Astrocyte of the spinal cord (primary cell): ENCODE measurements around the gene RPL19.

Source experiments
- DNase-seq: peaks from one replicate; pipeline ENCODE4 v3.0.0; 2011; ENCODE audit warnings: low read depth, low spot score
- H3K4me3 ChIP-seq: 2 replicates; pipeline ENCODE4 v1.5.1; 2011; ENCODE audit warnings: low read depth, mild to moderate bottlenecking, low read length, moderate library complexity
- in situ Hi-C: cut with HindIII; loops from 2 replicates; pipeline ENCODE4 v1.10.0; 2017; ENCODE audit warnings: low sequenced_read_pairs
- TF ChIP-seq, protein P1 (sequence below): IDR thresholded peaks from 2 replicates; pipeline ENCODE4 v1.5.1; 2012; ENCODE audit warnings: low read depth, mild to moderate bottlenecking, low read length, inconsistent platforms

The RPL19 gene

DNA sequence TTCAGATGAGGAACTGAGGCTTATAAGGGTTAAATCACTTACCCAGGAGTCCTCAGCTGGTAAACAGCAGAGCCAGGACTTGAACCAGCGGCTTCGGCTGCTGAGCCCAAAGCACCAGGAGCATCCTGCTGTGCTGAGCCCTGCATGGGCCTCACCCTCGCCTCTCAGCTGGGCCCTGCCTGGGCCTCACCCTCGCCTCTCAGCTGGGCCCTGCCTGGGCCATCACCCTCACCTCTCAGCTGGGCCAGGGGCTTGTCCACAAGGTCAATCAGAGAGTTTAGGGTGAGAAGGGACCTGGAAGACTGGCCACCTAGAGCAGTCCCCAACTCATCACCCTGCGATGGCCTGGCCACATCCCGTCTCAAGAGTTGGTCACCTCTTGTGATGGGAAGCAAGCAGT lies 21.5 kb downstream of the RPL19 start:
- in situ Hi-C loops, result no loop called here
- TF ChIP-seq, protein P1, sequence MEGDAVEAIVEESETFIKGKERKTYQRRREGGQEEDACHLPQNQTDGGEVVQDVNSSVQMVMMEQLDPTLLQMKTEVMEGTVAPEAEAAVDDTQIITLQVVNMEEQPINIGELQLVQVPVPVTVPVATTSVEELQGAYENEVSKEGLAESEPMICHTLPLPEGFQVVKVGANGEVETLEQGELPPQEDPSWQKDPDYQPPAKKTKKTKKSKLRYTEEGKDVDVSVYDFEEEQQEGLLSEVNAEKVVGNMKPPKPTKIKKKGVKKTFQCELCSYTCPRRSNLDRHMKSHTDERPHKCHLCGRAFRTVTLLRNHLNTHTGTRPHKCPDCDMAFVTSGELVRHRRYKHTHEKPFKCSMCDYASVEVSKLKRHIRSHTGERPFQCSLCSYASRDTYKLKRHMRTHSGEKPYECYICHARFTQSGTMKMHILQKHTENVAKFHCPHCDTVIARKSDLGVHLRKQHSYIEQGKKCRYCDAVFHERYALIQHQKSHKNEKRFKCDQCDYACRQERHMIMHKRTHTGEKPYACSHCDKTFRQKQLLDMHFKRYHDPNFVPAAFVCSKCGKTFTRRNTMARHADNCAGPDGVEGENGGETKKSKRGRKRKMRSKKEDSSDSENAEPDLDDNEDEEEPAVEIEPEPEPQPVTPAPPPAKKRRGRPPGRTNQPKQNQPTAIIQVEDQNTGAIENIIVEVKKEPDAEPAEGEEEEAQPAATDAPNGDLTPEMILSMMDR, result no peak
- H3K4me3 ChIP-seq, result no peak overlapping the region
- DNase-seq, result no peak

DNA sequence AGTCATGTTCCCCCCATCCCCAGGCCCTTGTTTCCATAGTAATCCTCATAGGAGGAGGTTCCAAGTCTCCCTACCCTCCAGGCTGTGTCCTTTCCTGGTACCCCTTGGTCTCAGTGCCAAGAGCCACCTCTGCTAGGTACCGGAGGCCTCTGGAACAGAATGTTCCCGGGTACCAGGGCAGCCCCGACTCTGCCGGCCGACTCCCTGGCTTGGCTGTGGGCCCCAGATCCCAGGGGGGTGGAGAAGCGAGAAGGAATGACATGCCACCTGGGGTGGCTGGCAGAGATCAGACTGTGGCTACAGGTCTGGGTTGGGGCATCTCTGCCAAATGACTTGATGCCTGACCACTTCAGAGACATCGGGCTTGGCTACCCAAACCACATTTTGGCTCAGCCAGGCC lies 22.1 kb downstream of the RPL19 start:
- no peak overlapping the region for H3K4me3 ChIP-seq
- no peak for DNase-seq
- TF ChIP-seq, protein P1, result no peak
- in situ Hi-C loops, result no loop called here

DNA sequence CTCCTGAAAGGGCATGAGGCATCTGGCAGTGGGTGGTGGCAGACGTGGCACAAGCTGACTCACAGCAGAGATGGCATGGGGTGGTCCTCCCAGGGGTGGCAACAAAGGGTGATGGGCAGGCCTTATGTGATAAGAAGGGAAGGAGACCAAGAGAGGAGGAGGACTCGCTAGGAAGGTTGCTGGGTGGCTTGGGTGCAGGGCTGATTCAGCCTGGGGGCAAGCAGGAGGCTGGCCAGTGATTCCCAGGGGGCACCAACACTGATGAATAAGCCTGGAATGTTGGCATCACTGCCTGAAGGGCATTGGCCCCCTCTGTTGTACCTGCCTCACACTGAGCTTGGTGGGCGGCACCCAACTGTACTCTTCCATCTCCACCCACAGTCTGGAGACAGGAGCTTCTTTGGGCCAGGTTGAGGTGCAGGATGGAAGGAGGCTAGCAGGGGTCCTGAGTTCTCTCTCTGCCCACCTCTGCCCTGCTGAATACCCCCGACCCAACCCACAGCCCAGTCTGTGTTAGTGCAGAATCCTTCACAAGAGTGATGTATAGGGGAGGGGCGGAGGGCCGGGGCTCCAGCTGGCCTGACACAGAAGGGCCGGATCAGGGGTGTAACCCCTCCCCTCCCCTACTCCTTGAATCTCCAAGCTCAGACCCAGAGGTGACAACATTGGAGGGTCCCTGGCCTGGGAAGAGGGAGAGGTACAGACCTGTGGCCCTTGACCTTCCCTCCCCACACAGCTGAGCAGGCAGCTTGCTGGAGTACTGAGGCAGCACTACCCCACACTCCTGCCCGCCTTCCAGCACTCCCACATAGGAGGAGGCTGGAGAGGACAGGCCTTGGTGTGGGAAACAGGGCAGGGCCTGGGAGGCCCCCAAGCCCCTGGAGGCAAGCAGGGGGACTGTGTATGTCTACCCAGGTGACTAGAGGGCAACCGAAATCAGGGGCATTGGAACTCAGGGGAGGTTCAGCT lies 23.1 kb downstream of the RPL19 start:
- no peak for DNase-seq
- in situ Hi-C loops, result no loop called here
- TF ChIP-seq, protein P1, result no peak
- H3K4me3 ChIP-seq, result no peak overlapping the region

DNA sequence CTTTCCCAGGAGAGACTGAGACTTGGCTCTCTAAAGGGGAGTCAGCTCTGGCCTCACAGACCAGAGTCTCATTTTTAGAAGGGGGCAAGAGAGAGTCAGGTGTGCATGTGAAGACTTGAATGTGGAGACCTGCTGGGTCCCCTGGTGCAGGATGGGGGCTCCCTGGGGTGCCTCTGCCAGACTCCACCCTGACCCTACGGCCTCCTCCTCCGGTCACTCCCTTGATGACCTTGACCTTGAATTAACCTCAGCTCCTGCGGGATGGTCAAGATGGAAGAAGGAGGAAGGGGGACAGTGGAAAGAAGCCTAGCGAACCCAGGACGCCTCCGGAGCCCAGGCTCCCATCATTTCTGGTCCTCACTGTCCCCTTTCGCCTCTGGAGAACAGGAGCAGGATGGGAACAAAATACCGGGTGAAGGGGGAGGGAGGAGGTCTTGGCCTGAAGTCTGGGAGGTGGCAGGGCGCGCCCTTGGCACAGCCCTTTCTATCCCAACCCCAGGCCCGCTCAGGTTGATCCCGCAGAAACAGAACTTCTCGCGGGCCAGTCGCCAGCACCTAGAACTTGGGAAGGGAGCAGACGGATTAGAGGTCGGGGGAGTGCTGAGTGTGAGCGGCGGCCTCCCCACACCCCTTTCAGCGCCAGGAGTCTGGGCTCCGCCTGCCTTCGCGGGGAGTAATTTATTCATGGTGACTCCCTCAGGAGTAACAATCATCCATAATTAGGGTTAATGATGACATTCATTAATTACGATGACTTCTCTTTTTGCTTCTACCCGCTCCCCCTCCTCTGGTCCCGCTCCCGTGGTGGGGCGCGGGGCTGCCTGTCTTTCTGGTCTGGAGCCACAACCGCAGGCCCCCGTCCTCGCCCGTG lies 24.1 kb downstream of the RPL19 start:
- in situ Hi-C loops, result no loop called here
- DNase-seq, result no peak
- TF ChIP-seq, protein P1, result no peak
- H3K4me3 ChIP-seq, result no peak overlapping the region

DNA sequence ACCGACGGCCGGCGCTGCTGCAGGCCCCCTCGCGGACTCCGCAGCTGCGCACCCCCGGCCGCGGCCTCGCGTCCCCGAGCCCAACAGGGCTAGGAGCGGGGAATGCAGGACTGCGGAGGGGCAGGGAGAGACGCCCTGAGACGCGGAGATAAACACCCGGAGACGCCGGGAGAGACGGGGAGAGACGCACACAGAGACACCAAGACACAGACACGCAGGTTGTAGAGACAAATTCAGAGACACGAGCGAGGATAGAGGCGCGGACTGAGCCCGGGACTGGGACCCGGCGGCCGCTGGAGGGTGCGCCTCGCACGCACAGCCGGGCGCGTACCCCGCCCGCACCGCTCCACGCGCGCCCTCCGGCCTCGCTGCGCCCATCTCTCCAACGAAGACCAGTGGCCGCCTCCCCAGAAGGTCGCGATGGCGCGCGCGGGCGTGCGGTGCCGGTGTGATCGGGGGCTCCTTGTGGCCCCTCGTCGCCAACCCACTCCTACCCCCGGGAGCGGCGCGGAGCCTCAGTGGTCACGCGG lies 24.8 kb downstream of the RPL19 start:
- no peak for DNase-seq
- no peak overlapping the region for H3K4me3 ChIP-seq
- in situ Hi-C loops, result no loop called here
- TF ChIP-seq, protein P1, result no peak

DNA sequence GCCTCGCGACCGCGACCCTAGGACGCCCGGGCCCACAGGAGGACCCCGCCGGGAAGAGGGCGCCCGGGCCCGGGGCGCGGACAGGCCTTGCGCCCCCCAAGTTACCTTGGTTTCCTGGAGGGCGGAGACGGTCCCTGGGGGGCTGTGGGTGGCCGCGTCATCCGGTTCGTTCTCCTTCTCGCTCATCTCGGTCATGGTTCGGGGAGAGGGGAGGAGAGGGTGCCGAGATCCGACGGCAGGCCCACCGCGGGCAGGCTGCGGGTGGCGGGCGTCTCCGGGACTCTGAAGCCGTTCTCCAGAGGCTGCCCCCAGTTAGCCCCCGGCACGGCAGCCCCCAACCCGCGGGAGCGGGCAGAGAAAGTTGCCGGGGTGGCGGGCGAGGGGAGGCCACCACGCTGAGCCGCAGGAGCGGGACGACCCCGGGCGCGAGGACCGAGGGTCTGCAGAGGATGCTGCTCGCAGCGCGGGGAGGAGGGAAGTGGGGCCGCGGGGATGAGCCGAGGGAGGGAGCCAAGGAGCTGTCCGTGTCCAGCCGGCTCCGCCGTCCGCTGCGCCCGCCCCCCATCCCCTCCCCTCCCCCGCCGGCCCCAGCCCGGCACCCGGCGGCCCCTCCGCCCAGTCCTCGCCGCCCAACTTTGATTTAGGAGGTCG lies 25.4 kb downstream of the RPL19 start, which contains the start of gene STAC2:
STAC2 (minus strand) TSS at position 638 of the 651 bp plus-strand sequence; CDS start at position 195, 443 bp downstream.
- peak within 1 kb of the TSS; percentile 24 for H3K4me3 ChIP-seq
- no peak for DNase-seq
- in situ Hi-C loops, result no loop called here
- TF ChIP-seq, protein P1, result no peak
